Activated CD8-positive, alpha-beta memory T cell treated with anti-CD3 and anti-CD28 coated beads for 36 hours (primary cell): ENCODE results near the gene NUDT14. TPM values are rescaled to one million over a fixed set of nuclear protein-coding genes. Genes with fewer than 3 reads are reported as not detected.

Experiments
- CTCF ChIA-PET: fragments of 350-600 bp; sonication (Branson Sonifier 250); formaldehyde crosslinking; loops from one replicate; lab custom pipeline; 2021; ENCODE audit warnings: antibody characterized with exemption; lab: Charles Lee
- POLR2A ChIA-PET: fragments of 350-600 bp; sonication (Branson Sonifier 250); formaldehyde crosslinking; loops from one replicate; lab custom pipeline; 2021; ENCODE audit warnings: antibody characterized with exemption; lab: Charles Lee
- total RNA-seq, 2 experiments: library from RNA; stranded (reverse); gene quantifications; one replicate each; pipeline ENCODE4 v1.2.3, GENCODE V29; 2021

NUDT14 gene
- total RNA-seq, 2 experiments from 2014 or later, result 8.4 to 8.5 TPM

- ChIA-PET CTCF (interaction anchor here (0.8 to 1.1 kb wide), 3 partner anchors 10 to 23 kb away, joined by 3 to 4 read pairs (median 3); no protein-coding TSS in a partner anchor), POLR2A (no interaction called here)
These were observed 33.3 kb upstream of the NUDT14 start for GRCh38 chr14:105214324-105214915.

GRCh38 chr14:105213361-105213760, 32.2 kb upstream of the NUDT14 start:
- ChIA-PET POLR2A (no interaction called here), CTCF (interaction anchor here (0.8 to 1.1 kb wide), 2 partner anchors 10 to 11 kb away, joined by 3 to 4 read pairs; no protein-coding TSS in a partner anchor)

- ChIA-PET POLR2A (no interaction called here), CTCF (no interaction called here)
These were observed 31.6 kb upstream of the NUDT14 start for GRCh38 chr14:105212541-105213300.

GRCh38 chr14:105211758-105212089, 30.6 kb upstream of the NUDT14 start:
- ChIA-PET CTCF (no interaction called here), POLR2A (no interaction called here)

GRCh38 chr14:105211086-105211757, 30.1 kb upstream of the NUDT14 start:
- POLR2A ChIA-PET, result no interaction called here
- CTCF ChIA-PET, result no interaction called here

GRCh38 chr14:105210266-105211025, 29.3 kb upstream of the NUDT14 start:
- ChIA-PET CTCF (no interaction called here), POLR2A (no interaction called here)

GRCh38 chr14:105209646-105210045, 28.5 kb upstream of the NUDT14 start:
- ChIA-PET POLR2A (no interaction called here), CTCF (interaction anchor here (1.1 kb wide), 1 partner anchor 14 kb away, joined by 3 read pairs; no protein-coding TSS in a partner anchor)

GRCh38 chr14:105209091-105209490, 28.0 kb upstream of the NUDT14 start:
- CTCF ChIA-PET, result interaction anchor here (1.1 kb wide), 1 partner anchor 13 kb away, joined by 3 read pairs; no protein-coding TSS in a partner anchor
- POLR2A ChIA-PET, result no interaction called here

- CTCF ChIA-PET, result no interaction called here
- POLR2A ChIA-PET, result no interaction called here
These were observed 27.6 kb upstream of the NUDT14 start for GRCh38 chr14:105208738-105209075.

- CTCF ChIA-PET, result no interaction called here
- POLR2A ChIA-PET, result no interaction called here
These were observed 27.1 kb upstream of the NUDT14 start for GRCh38 chr14:105207996-105208737.

GRCh38 chr14:105207460-105207901, 26.4 kb upstream of the NUDT14 start:
- POLR2A ChIA-PET, result interaction anchor here (1.0 kb wide), 1 partner anchor 12 kb away, joined by 3 read pairs; no protein-coding TSS in a partner anchor
- CTCF ChIA-PET, result interaction anchor here (1.2 kb wide), 1 partner anchor 144 kb away, joined by 5 read pairs; no protein-coding TSS in a partner anchor

GRCh38 chr14:105206873-105207272, 25.8 kb upstream of the NUDT14 start:
- POLR2A ChIA-PET, result interaction anchor here (1.0 kb wide), 1 partner anchor 12 kb away, joined by 3 read pairs; no protein-coding TSS in a partner anchor
- CTCF ChIA-PET, result interaction anchor here (1.2 kb wide), 1 partner anchor 145 kb away, joined by 5 read pairs; no protein-coding TSS in a partner anchor

GRCh38 chr14:105205673-105206208, 24.6 kb upstream of the NUDT14 start:
- ChIA-PET CTCF (no interaction called here), POLR2A (no interaction called here)

- POLR2A ChIA-PET, result no interaction called here
- CTCF ChIA-PET, result no interaction called here
These were observed 24.0 kb upstream of the NUDT14 start for GRCh38 chr14:105204931-105205672.

GRCh38 chr14:105204206-105204930, 23.3 kb upstream of the NUDT14 start:
- CTCF ChIA-PET, result interaction anchor here (1.3 to 1.4 kb wide), 2 partner anchors 9 to 110 kb away, joined by 3 read pairs; partner anchors contain the start of gene PACS2
- POLR2A ChIA-PET, result no interaction called here

- ChIA-PET POLR2A (no interaction called here), CTCF (interaction anchor here (0.5 to 1.4 kb wide), 5 partner anchors 10 to 113 kb away, joined by 3 read pairs; partner anchors contain the start of gene PACS2)
These were observed 22.6 kb upstream of the NUDT14 start for GRCh38 chr14:105203701-105204100.

GRCh38 chr14:105203057-105203531, 22.0 kb upstream of the NUDT14 start:
- ChIA-PET POLR2A (no interaction called here), CTCF (interaction anchor here (0.5 to 1.4 kb wide), 6 partner anchors 11 to 113 kb away, joined by 3 read pairs; partner anchors contain the start of gene PACS2)
